22Rv1 (cell line): ENCODE results near the gene SIGLEC7.

ENCODE experiments used
- ZFX ChIP-seq: fragments of 450-650 bp; IDR thresholded peaks from 2 replicates; pipeline ENCODE4 v1.6.1; 2017; ENCODE audit warnings: antibody characterized with exemption, borderline replicate concordance
- TF ChIP-seq, protein P1 (sequence below): fragments of 450-650 bp; IDR thresholded peaks from 2 replicates; pipeline ENCODE4 v1.5.1; 2017; ENCODE audit warnings: mild to moderate bottlenecking

DNA sequence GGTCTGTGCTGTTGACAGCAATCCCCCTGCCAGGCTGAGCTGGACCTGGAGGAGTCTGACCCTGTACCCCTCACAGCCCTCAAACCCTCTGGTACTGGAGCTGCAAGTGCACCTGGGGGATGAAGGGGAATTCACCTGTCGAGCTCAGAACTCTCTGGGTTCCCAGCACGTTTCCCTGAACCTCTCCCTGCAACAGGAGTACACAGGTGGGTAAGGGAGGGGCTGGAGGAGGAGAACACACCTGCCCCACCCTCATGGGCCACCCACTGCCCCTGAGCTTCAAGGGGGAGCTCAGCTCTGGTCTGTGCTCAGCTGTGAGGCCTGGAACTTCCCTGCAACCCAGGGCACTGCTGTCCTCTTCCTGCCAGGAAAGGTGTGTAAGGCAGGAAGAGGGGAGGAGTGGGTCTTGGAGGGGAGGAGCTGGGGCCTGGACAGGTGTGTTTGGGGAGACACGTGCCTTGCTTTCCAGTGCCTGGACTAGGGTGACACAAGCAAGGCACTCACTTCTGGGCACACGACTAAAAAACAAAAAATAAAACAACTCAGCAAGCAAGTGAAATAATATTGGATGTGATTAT is 3.9 kb downstream of the SIGLEC7 start:
- TF ChIP-seq, protein P1, sequence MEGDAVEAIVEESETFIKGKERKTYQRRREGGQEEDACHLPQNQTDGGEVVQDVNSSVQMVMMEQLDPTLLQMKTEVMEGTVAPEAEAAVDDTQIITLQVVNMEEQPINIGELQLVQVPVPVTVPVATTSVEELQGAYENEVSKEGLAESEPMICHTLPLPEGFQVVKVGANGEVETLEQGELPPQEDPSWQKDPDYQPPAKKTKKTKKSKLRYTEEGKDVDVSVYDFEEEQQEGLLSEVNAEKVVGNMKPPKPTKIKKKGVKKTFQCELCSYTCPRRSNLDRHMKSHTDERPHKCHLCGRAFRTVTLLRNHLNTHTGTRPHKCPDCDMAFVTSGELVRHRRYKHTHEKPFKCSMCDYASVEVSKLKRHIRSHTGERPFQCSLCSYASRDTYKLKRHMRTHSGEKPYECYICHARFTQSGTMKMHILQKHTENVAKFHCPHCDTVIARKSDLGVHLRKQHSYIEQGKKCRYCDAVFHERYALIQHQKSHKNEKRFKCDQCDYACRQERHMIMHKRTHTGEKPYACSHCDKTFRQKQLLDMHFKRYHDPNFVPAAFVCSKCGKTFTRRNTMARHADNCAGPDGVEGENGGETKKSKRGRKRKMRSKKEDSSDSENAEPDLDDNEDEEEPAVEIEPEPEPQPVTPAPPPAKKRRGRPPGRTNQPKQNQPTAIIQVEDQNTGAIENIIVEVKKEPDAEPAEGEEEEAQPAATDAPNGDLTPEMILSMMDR: no peak
- TF ChIP-seq ZFX: no peak
